Activated CD4-positive, alpha-beta T cell treated with anti-CD3 and anti-CD28 coated beads, Interleukin-2, amount 50 U/mL, for 48 hours (primary cell): ENCODE measurements around the gene CELF6.

ENCODE experiments used
- DNase-seq, 2 experiments: peaks; one replicate each; pipeline ENCODE4 v3.0.0-alpha.2; 2020

The CELF6 gene

DNA sequence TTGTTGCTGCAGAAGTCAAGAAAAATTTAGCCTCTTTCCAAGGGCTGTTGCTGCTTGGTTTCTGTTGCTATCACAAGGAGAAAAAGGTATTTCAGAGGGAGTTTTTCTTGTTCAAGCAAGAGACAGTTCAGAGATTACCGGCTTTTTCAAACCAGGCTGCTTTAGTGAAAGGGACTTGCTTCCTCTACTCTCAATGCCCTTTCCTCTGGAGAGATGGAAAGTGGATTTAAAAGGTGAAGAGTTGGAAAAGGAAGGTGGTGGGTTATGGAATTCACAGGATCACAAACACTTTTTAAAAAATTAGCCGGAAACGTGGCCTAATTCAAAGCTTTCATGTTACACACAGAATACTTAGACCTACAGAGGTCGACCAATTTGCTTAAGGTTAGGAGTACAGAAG is 48.7 kb downstream of the CELF6 start:
- DNase-seq, result no peak

- DNase-seq, result no peak
Observed at GRCh38 chr15:72269739-72270138, 50.2 kb downstream of the CELF6 start.

GRCh38 chr15:72265031-72265430 is 54.9 kb downstream of the CELF6 start:
- DNase-seq, result no peak

DNA sequence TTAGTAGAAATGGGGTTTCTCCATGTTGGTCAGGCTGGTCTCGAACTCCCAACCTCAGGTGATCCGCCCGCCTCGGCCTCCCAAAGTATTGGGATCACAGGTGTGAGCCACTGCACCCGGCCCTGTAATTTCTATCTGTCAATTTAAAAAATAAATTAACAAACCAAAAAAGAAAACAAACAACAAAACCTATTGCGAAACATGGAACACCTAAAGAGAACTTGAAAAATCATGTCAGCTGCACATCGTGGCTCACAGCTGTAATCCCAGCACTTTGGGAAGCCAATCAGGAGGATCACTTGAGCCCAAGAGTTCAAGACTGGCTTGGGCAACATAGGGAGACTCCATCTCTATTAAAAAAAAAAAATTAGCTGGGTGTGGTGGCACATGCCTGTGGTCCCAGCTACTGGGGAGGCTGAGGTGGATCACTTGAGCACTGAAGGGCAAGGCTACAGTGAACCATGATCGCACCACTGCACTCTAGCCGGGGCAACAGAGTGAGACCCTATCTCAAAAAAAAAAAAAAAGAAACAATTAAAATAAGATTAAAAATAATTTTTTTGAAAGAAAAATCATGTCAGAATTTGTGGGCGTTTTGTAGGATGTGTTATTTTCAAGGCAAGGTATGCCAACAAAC is 67.2 kb downstream of the CELF6 start:
- DNase-seq, result no peak

DNA sequence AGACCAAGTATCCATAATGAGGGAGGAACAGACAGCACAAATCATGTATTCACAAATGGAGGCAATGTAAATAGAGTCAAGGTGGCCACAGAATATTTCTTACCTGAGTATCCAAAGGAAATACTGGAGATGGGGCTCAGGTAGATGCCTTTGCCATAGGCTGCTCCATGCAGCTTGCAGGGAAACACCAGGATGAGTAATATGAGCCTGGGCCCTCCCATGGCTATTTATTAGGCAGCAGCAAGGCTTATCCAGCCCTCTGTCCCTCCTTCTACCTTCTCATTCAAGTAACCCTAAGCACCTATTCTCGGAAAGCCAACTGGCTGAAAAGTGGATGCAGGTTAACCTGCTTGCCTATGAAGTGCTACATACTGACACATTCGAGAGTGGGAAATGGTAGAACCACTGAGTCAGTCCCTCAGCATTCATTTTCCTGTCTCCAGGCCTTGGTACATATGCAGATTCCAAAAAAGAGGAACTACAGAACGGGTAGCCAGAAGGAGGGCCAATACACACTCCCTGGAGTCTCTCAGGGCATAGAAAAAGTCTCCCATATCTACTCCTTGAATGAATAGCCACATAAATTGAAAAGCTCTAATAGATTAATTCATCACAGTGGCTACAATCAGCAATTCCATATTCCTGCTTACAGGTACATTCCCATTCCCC is 70.7 kb downstream of the CELF6 start:
- DNase-seq, result no peak

GRCh38 chr15:72248514-72248913 is 71.4 kb downstream of the CELF6 start:
- DNase-seq, result no peak

GRCh38 chr15:72242775-72243370 is 77.1 kb downstream of the CELF6 start:
- no peak for DNase-seq

- DNase-seq, result no peak
Observed at GRCh38 chr15:72239652-72240051, 80.3 kb downstream of the CELF6 start.

- no peak for DNase-seq
Observed at GRCh38 chr15:72238586-72238985, 81.4 kb downstream of the CELF6 start.

DNA sequence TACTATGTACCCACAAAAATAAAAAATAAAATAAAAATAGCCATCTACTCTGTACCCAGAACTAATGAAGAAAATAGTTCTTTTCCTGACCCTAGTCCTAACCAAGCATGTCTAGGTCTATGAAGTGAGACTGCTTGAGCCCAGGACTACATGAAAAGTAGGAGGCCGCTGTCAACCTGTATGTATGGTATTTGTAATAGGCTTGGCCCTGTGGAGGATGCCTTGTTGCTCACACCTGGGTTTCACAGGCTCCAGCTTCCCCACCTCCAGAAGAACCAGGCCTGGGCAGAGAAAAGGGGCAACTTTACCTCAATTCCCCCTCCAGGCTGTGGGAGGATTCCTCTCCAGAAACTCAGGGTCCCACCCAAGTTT is 82.1 kb downstream of the CELF6 start:
- DNase-seq, result no peak

DNA sequence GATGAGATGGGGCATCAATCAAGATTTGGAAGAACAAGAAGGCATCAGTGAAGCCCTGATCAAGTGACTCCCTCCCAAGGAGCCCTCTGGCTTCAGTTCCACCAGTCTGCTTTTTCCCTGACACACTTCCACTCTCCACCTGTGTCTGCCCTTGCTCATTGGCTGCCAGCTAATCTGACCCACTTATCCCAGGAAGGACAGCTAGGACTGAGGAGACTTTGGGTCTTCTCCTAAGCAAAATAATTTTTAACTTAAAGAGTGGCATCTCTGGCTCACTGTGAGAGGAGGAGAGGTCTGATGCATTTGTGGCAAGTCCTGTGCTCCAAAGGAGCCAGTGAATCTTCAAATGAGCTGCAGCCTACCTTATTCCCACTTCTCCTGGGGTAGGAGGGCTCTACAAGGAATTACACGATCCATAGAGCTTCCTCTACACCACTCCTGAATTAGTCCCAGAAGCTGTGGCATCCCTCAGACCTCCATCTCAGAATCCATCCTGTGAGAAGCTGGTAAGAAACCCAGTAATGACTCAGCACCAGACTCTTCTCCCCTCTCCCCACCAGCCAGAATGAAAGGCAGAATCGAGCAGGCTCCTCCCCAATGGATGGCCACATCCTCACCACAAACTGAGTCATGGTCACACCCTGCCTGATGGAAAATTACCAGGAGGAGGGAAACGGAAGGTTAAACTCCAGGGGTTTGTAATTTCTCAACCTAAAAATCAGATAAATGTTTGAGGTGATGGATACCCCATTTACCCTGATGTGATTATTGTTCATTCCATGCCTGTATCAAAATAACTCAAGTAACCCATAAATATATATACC is 82.7 kb downstream of the CELF6 start:
- DNase-seq, result peak; percentile 79 to 86

DNA sequence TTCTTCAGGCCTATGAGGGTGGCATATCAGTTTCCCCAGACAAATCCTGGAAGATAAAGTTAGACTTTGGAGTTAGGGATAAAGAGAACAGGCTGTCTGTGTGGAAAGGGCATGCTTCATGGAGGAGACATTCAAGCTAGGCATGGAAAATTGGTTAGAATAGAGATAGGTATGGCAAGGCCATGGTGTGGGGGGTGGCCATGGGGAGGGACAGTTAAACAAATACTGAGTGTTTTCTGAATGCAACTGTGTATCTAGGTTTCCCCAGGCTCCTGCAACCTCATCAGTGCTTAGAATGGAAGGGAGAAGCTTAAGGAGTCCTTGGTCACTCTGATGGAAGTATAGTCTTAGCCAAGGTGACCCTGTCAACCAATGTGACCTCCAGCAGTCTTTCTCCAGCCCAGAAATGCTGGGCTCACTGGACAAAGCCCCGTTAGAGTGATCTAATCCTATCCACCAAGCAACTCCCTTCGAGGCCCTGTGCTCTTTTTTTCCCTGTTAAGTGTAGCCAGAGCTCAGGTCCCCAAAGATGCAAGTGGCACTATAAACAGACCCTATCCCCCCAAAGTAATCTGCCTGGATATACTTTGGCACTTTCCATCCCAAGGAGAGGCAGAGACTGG is 83.5 kb downstream of the CELF6 start:
- no peak for DNase-seq

DNA sequence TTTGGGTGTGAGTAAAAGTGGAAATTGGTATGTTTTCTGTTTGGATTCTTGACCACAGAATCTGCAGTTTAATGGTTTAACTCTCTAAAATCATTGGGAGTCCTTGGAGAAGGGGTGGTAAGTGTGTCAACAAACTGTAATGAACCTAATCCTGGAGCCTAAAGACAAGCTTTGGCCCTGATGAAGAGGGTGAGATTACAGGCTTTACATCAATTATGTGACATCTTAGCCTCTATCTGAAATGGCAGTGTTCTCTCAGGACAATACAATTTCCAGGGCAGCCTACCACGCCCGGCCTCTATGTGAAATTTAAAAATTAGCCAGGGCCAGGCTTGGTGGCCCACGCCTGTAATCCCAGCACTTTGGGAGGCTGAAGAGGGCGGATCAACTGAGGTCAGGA is 84.7 kb downstream of the CELF6 start:
- DNase-seq, result no peak
